Measurements from ENCODE around the gene RAPGEF1.

Gene RAPGEF1

DNA sequence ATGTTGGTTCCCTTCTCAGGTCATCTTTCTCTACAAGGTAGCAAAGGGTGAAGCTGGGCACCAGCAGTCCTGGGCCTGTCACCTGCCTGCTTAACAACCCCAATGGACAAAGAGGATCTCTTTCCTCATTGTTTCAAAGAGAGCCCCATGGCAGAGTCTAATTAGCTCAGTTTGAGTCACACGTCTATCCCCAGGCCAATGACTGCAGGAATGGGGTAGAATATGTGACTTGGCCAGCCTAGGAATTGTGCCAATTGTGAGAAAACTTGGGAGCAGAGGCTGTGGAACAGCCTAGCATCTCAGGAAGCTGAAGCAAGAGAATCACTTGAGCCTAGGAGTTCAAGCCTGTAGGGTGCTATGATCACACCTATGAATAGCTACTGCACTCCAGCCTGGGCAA is 3.6 kb upstream of the RAPGEF1 start:
- POLR2A ChIA-PET, result interaction anchor here (0.6 kb wide), 1 partner anchor 116 kb away, joined by 5 read pairs; no protein-coding TSS in a partner anchor
- TF ChIP-seq, protein P1, sequence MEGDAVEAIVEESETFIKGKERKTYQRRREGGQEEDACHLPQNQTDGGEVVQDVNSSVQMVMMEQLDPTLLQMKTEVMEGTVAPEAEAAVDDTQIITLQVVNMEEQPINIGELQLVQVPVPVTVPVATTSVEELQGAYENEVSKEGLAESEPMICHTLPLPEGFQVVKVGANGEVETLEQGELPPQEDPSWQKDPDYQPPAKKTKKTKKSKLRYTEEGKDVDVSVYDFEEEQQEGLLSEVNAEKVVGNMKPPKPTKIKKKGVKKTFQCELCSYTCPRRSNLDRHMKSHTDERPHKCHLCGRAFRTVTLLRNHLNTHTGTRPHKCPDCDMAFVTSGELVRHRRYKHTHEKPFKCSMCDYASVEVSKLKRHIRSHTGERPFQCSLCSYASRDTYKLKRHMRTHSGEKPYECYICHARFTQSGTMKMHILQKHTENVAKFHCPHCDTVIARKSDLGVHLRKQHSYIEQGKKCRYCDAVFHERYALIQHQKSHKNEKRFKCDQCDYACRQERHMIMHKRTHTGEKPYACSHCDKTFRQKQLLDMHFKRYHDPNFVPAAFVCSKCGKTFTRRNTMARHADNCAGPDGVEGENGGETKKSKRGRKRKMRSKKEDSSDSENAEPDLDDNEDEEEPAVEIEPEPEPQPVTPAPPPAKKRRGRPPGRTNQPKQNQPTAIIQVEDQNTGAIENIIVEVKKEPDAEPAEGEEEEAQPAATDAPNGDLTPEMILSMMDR (IDR thresholded peaks at IDR 0.05; ENCODE audit: control extremely low read depth, extremely low read depth, low read depth, missing control alignments), result no peak
- no peak for DNase-seq (ENCODE audit: extremely low spot score)
- CTCF ChIA-PET, result interaction anchor here (0.8 to 8.5 kb wide), 22 partner anchors 13 to 516 kb away, joined by 3 to 96 read pairs (median 4); no protein-coding TSS in a partner anchor

DNA sequence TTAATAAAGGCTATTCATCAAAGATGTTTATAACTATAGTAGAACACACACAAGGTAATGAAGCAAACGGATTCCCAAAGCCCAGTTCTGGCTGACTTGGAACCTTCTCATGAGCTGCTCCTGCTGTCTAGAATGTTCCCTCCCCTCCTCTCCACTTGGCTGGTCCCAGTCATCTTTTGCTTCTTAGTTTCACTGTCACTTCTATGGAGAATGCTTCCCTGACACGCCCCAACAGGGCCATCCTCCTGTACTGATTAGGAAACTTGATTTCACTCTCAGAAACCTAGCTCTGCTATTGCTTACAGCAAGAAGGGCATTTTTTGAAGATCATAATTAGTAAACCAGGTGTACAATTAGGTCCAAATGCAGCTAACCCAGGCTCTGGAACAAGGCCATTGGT is 3.2 kb upstream of the RAPGEF1 start:
- TF ChIP-seq, protein P1 (IDR thresholded peaks at IDR 0.05; ENCODE audit: control extremely low read depth, extremely low read depth, low read depth, missing control alignments), result no peak
- CTCF ChIA-PET, result interaction anchor here (0.8 to 8.5 kb wide), 22 partner anchors 13 to 516 kb away, joined by 3 to 96 read pairs (median 4); no protein-coding TSS in a partner anchor
- DNase-seq (ENCODE audit: extremely low spot score), result no peak
- POLR2A ChIA-PET, result no interaction called here

DNA sequence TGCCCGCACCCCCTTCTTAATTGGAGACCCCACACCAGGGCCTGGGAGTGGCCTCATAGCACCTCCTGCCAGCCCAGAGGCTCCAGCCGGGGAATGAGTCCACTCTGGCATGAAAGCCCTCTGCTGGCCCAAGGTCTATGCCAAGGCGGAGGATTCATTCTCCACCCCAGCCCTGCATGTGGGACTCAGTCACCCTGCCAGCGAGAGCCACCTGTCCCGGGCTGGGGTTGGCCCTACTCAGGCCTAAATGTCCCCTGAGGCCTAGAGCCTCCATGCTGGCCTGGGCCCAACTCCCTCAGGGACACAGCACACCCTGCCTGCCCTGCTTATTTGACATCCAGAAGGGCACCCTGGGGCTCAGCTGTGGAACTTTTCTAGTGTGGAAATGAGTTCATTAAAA is 1.0 kb upstream of the RAPGEF1 start:
- CTCF ChIA-PET, result interaction anchor here (0.6 to 8.5 kb wide), 33 partner anchors 9 to 372 kb away, joined by 3 to 96 read pairs (median 4); partner anchors contain the start of gene POMT1
- TF ChIP-seq, protein P1 (IDR thresholded peaks at IDR 0.05; ENCODE audit: control extremely low read depth, extremely low read depth, low read depth, missing control alignments), result no peak
- POLR2A ChIA-PET, result no interaction called here
- no peak for DNase-seq (ENCODE audit: extremely low spot score)

DNA sequence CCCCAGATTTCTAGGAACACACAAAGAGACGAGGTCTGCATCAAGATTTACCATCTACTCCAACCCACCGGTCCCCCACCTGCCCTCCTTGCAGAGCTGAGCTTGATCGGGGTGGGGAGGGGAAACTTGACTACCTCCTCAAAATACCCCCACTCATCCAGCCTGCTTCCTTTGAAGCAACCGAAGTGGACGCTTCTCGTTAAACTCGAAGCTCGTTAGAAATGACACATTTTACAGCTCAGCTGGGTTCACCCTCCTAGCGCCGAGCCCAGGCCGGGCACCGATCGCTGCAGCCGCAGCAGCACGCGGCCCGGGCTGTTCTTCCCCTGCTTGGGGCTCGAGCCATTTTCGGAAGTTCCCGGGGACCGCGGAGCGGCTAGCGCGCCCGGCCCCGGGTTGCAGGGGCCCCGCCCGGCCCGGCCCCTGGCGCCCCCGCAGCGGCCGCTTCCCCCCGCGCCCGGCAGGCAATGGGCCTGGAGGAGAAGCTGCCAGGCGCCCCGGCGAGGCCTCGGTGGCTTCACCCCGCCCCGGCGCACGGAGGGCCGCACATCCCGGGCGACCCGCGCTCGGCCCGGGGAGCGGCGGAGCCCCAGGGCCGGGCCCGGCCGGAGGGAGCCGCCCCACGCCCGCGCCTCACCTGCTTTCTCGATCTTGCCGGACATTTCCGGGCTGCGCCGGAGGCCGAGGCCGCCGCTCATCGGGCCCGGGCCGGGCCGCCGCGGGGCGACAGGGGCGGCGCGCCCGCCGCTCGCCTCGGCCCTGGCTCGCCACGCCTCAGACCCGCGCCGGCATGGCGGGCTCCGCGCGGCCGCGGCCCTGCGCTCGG is 530 bp downstream of the RAPGEF1 start:
- TF ChIP-seq, protein P1 (IDR thresholded peaks at IDR 0.05; ENCODE audit: control extremely low read depth, extremely low read depth, low read depth, missing control alignments), result no peak
- ChIA-PET POLR2A (interaction anchor here (0.5 to 1.5 kb wide), 3 partner anchors 20 to 456 kb away, joined by 3 to 7 read pairs (median 3); no protein-coding TSS in a partner anchor), CTCF (interaction anchor here (0.6 to 8.5 kb wide), 31 partner anchors 9 to 403 kb away, joined by 3 to 96 read pairs (median 6); no protein-coding TSS in a partner anchor)
- peak; percentile 67 for DNase-seq (ENCODE audit: extremely low spot score)

DNA sequence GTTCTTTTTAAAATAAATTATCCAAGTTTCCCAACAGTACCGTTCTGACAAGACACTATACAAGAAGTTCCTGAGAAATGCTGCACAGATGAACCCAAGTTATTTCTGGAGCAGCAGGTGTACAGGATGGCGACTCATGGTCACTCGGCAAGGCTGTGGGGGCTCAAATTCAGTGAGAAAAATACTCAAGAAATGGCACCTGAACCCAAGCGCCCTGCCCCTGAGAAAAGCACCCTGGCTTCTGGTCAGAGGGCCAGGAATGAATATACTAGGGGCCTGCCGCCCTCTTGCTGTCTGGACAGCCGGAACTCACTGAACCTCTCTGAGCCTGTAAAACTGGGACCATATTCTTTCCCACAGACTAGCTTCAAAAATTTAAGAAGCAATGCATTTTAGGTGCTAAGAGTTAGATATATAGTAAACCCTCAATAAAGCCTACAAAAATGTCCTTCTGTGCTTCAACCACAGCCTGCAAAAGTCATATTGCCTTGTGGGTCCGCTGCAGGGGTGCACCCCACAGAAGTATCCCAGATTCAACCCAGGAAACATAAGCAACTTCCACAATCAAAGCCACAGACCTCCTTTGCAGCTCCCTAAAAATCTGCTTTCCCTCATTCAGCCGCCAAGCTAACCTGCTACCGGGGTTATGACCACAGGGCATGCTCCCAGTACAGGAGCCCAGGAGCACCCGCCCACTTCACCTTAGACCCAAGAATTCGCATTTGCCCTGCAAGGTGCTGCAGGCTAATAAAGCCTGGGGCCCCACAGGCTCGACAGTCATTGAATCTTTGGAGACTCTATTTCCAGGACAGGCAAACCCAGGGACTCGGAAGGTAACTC is 1.4 kb downstream of the RAPGEF1 start:
- TF ChIP-seq, protein P1 (IDR thresholded peaks at IDR 0.05; ENCODE audit: control extremely low read depth, extremely low read depth, low read depth, missing control alignments), result peak; percentile 31
- CTCF ChIA-PET, result interaction anchor here (0.8 to 8.5 kb wide), 26 partner anchors 8 to 402 kb away, joined by 3 to 96 read pairs (median 6); no protein-coding TSS in a partner anchor
- no peak for DNase-seq (ENCODE audit: extremely low spot score)
- POLR2A ChIA-PET, result interaction anchor here (0.5 to 1.5 kb wide), 2 partner anchors 19 to 147 kb away, joined by 3 to 7 read pairs; no protein-coding TSS in a partner anchor

DNA sequence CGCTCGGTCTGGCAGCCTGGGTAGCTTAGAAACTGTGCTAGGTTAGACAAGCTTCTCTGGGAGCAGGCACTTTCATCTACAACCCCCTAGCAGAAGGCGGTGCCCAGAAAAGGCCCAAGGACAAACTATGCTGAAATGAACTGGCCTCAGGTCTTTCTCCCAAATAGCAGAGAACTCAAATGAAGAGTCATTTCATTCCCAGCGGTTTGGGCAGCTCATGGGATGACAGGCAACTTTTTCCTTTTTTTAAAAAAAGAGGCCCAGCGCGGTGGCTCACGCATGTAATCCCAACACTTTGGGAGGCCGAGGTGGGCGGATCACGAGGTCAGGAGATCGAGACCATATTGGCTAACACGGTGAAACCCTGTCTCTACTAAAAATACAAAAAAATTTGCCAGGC is 2.5 kb downstream of the RAPGEF1 start:
- no peak for DNase-seq (ENCODE audit: extremely low spot score)
- TF ChIP-seq, protein P1 (IDR thresholded peaks at IDR 0.05; ENCODE audit: control extremely low read depth, extremely low read depth, low read depth, missing control alignments), result no peak
- ChIA-PET CTCF (interaction anchor here (0.8 to 2.8 kb wide), 7 partner anchors 8 to 145 kb away, joined by 3 to 12 read pairs (median 6); no protein-coding TSS in a partner anchor), POLR2A (interaction anchor here (0.7 kb wide), 1 partner anchor 95 kb away, joined by 4 read pairs; no protein-coding TSS in a partner anchor)

Measured in GM10248 (cell line).